HEK293 (cell line): ENCODE results near the gene KDM5A.
A peak's percentile ranks its signal among the peaks of the same experiment; 100 is the strongest.

Source experiments
- BCL11B ChIP-seq: fragments of 450-650 bp; formaldehyde crosslinking; IDR thresholded peaks from 2 replicates; pipeline ENCODE4 v1.5.1; 2016; ENCODE audit warnings: low read depth, missing biosample characterization, missing genetic modification characterization
- GLIS1 ChIP-seq: fragments of 450-650 bp; formaldehyde crosslinking; IDR thresholded peaks from 2 replicates; pipeline ENCODE4 v1.5.1; 2016; ENCODE audit warnings: missing biosample characterization, missing genetic modification characterization
- KLF16 ChIP-seq: fragments of 450-650 bp; formaldehyde crosslinking; IDR thresholded peaks from 2 replicates; pipeline ENCODE4 v1.5.1; 2017; ENCODE audit warnings: missing biosample characterization, missing genetic modification characterization
- KLF7 ChIP-seq: fragments of 450-650 bp; formaldehyde crosslinking; IDR thresholded peaks from 2 replicates; pipeline ENCODE4 v1.5.1; 2016; ENCODE audit warnings: missing biosample characterization, missing genetic modification characterization, borderline replicate concordance
- SALL2 ChIP-seq: fragments of 450-650 bp; formaldehyde crosslinking; IDR thresholded peaks from 2 replicates; pipeline ENCODE4 v1.5.0; 2017; ENCODE audit warnings: missing biosample characterization, mild to moderate bottlenecking, missing genetic modification characterization, borderline replicate concordance
- SETDB1 ChIP-seq: IDR thresholded peaks from one replicate; pipeline ENCODE4 v1.6.1; 2017; ENCODE audit warnings: mild to moderate bottlenecking, low read length, moderate library complexity, mixed read lengths; ENCODE audit not compliant: insufficient read length
- SP2 ChIP-seq: fragments of 450-650 bp; formaldehyde crosslinking; IDR thresholded peaks from 2 replicates; pipeline ENCODE4 v1.5.1; 2016; ENCODE audit warnings: missing biosample characterization, missing genetic modification characterization
- SP7 ChIP-seq: fragments of 450-650 bp; formaldehyde crosslinking; IDR thresholded peaks from 2 replicates; pipeline ENCODE4 v1.5.1; 2016; ENCODE audit warnings: missing biosample characterization, missing genetic modification characterization
- ZBTB20 ChIP-seq: fragments of 450-650 bp; formaldehyde crosslinking; IDR thresholded peaks from 2 replicates; pipeline ENCODE4 v1.5.1; 2016; ENCODE audit warnings: missing biosample characterization, missing genetic modification characterization
- ZFHX2 ChIP-seq: fragments of 450-650 bp; formaldehyde crosslinking; conservative IDR thresholded peaks from 2 replicates; pipeline ENCODE4 v1.5.1; 2016; ENCODE audit warnings: missing biosample characterization, missing genetic modification characterization
- ZFP69B ChIP-seq: fragments of 450-650 bp; formaldehyde crosslinking; IDR thresholded peaks from 2 replicates; pipeline ENCODE4 v1.5.1; 2016; ENCODE audit warnings: missing biosample characterization, missing genetic modification characterization
- ZNF10 ChIP-seq: fragments of 450-650 bp; formaldehyde crosslinking; IDR thresholded peaks from 2 replicates; pipeline ENCODE4 v1.5.1; 2017; ENCODE audit warnings: missing biosample characterization, missing genetic modification characterization
- ZNF140 ChIP-seq: fragments of 450-650 bp; formaldehyde crosslinking; IDR thresholded peaks from 2 replicates; pipeline ENCODE4 v1.5.1; 2016; ENCODE audit warnings: missing biosample characterization, missing genetic modification characterization
- ZNF155 ChIP-seq: fragments of 450-650 bp; formaldehyde crosslinking; IDR thresholded peaks from 2 replicates; pipeline ENCODE4 v1.5.1; 2016; ENCODE audit warnings: missing biosample characterization, missing genetic modification characterization
- ZNF175 ChIP-seq: fragments of 450-650 bp; formaldehyde crosslinking; IDR thresholded peaks from 2 replicates; pipeline ENCODE4 v1.5.1; 2016; ENCODE audit warnings: missing biosample characterization, missing genetic modification characterization
- ZNF2 ChIP-seq: fragments of 450-650 bp; formaldehyde crosslinking; IDR thresholded peaks from 2 replicates; pipeline ENCODE4 v1.5.1; 2016; ENCODE audit warnings: missing biosample characterization, missing genetic modification characterization
- ZNF202 ChIP-seq: fragments of 450-650 bp; formaldehyde crosslinking; IDR thresholded peaks from 2 replicates; pipeline ENCODE4 v1.5.1; 2016; ENCODE audit warnings: missing biosample characterization, missing genetic modification characterization, borderline replicate concordance
- ZNF239 ChIP-seq: fragments of 450-650 bp; formaldehyde crosslinking; IDR thresholded peaks from 2 replicates; pipeline ENCODE4 v1.5.1; 2016; ENCODE audit warnings: missing biosample characterization, missing genetic modification characterization
- ZNF266 ChIP-seq: fragments of 450-650 bp; formaldehyde crosslinking; IDR thresholded peaks from 2 replicates; pipeline ENCODE4 v1.5.1; 2016; ENCODE audit warnings: missing biosample characterization, missing genetic modification characterization, low read depth
- ZNF398 ChIP-seq: fragments of 450-650 bp; formaldehyde crosslinking; IDR thresholded peaks from 2 replicates; pipeline ENCODE4 v1.5.1; 2017; ENCODE audit warnings: missing biosample characterization, missing genetic modification characterization
- ZNF426 ChIP-seq: fragments of 450-650 bp; formaldehyde crosslinking; IDR thresholded peaks from 2 replicates; pipeline ENCODE4 v1.5.1; 2017; ENCODE audit warnings: missing biosample characterization, missing genetic modification characterization, mild to moderate bottlenecking, inconsistent platforms, moderate library complexity
- ZNF48 ChIP-seq: fragments of 450-650 bp; formaldehyde crosslinking; IDR thresholded peaks from 2 replicates; pipeline ENCODE4 v1.5.1; 2016; ENCODE audit warnings: missing biosample characterization, missing genetic modification characterization
- ZNF510 ChIP-seq: fragments of 450-650 bp; formaldehyde crosslinking; IDR thresholded peaks from 2 replicates; pipeline ENCODE4 v1.5.1; 2018; ENCODE audit warnings: mild to moderate bottlenecking, missing genetic modification characterization, missing biosample characterization; ENCODE audit not compliant: insufficient replicate concordance
- ZNF548 ChIP-seq: fragments of 450-650 bp; formaldehyde crosslinking; IDR thresholded peaks from 2 replicates; pipeline ENCODE4 v1.5.1; 2016; ENCODE audit warnings: missing biosample characterization, missing genetic modification characterization
- ZNF549 ChIP-seq: fragments of 450-650 bp; IDR thresholded peaks from 2 replicates; pipeline ENCODE4 v1.5.1; 2018; ENCODE audit warnings: missing biosample characterization, missing genetic modification characterization, mild to moderate bottlenecking, inconsistent platforms, moderate library complexity
- ZNF585B ChIP-seq: fragments of 450-650 bp; formaldehyde crosslinking; IDR thresholded peaks from 2 replicates; pipeline ENCODE4 v1.5.1; 2016; ENCODE audit warnings: missing biosample characterization, missing genetic modification characterization
- ZNF621 ChIP-seq: fragments of 450-650 bp; formaldehyde crosslinking; IDR thresholded peaks from 2 replicates; pipeline ENCODE4 v1.5.1; 2017; ENCODE audit warnings: missing biosample characterization, missing genetic modification characterization
- ZNF624 ChIP-seq: fragments of 450-650 bp; formaldehyde crosslinking; IDR thresholded peaks from 2 replicates; pipeline ENCODE4 v1.5.1; 2017; ENCODE audit warnings: missing biosample characterization, missing genetic modification characterization
- TF ChIP-seq, protein P1 (sequence below): fragments of 450-650 bp; formaldehyde crosslinking; IDR thresholded peaks from 2 replicates; pipeline ENCODE4 v1.5.1; 2016; ENCODE audit warnings: missing biosample characterization, missing genetic modification characterization
- TF ChIP-seq, protein P2 (sequence below): fragments of 450-650 bp; IDR thresholded peaks from 2 replicates; pipeline ENCODE4 v1.5.1; 2018; ENCODE audit warnings: missing biosample characterization, mild to moderate bottlenecking, missing genetic modification characterization
- TF ChIP-seq, protein P3 (sequence below): fragments of 450-650 bp; formaldehyde crosslinking; IDR thresholded peaks from 2 replicates; pipeline ENCODE4 v1.5.1; 2016; ENCODE audit warnings: missing biosample characterization, missing genetic modification characterization
- TF ChIP-seq, protein P4 (sequence below): fragments of 450-650 bp; formaldehyde crosslinking; IDR thresholded peaks from 2 replicates; pipeline ENCODE4 v1.5.1; 2016; ENCODE audit warnings: missing biosample characterization, missing genetic modification characterization

KDM5A gene

DNA sequence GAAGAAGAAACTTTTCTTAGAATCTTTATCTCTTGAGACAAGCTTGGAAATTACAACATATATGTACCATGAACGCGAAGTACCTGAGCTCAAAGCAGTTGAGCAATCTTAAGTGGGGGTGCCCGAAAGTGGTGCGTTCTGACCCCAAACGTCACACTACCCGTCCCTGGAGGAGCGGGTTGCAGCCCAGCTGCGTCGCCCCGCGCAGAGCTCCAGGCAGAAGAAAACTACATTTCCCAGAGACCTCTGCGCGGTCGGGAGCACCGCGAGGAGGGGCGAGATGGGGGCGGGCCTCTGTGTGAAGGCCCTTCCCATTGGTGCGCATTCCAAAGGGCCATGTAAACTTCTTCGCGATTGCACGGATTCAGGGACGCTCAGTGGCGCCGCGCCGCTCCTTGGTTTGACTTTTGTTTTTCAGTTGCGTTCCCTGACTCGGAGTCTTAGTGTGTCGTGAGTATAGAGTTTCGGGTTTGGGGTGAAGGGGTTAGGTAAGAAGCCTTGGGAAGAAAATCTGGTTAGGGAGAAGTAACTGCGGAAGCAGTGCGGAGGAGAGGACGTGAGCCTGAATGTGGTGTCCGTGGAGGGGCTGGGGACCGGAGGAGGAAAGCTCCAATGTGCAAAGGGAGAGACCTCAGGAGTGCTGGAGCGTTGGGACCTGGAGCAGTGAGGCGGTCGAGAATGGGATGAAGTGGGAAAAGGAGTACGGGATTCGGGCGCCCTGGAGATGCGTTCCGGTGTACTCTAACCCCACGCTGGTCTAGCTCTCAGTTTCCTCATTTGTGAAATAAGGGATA is 12.3 kb upstream of the KDM5A start, which contains the start of gene CCDC77 (continued):
- TF ChIP-seq SETDB1 = no peak
- TF ChIP-seq ZNF621 (tag by site-specific recombination) = no peak
- TF ChIP-seq ZNF175 = no peak
- peak; percentile 10; the same call in 1 of the 2 replicates for TF ChIP-seq GLIS1 (tag by site-specific recombination)
- TF ChIP-seq ZNF239 (tag by site-specific recombination) = no peak
- TF ChIP-seq, protein P1, sequence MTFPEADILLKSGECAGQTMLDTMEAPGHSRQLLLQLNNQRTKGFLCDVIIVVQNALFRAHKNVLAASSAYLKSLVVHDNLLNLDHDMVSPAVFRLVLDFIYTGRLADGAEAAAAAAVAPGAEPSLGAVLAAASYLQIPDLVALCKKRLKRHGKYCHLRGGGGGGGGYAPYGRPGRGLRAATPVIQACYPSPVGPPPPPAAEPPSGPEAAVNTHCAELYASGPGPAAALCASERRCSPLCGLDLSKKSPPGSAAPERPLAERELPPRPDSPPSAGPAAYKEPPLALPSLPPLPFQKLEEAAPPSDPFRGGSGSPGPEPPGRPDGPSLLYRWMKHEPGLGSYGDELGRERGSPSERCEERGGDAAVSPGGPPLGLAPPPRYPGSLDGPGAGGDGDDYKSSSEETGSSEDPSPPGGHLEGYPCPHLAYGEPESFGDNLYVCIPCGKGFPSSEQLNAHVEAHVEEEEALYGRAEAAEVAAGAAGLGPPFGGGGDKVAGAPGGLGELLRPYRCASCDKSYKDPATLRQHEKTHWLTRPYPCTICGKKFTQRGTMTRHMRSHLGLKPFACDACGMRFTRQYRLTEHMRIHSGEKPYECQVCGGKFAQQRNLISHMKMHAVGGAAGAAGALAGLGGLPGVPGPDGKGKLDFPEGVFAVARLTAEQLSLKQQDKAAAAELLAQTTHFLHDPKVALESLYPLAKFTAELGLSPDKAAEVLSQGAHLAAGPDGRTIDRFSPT (tag by site-specific recombination) = no peak
- TF ChIP-seq ZNF426 (tag by site-specific recombination) = no peak
- TF ChIP-seq, protein P2, sequence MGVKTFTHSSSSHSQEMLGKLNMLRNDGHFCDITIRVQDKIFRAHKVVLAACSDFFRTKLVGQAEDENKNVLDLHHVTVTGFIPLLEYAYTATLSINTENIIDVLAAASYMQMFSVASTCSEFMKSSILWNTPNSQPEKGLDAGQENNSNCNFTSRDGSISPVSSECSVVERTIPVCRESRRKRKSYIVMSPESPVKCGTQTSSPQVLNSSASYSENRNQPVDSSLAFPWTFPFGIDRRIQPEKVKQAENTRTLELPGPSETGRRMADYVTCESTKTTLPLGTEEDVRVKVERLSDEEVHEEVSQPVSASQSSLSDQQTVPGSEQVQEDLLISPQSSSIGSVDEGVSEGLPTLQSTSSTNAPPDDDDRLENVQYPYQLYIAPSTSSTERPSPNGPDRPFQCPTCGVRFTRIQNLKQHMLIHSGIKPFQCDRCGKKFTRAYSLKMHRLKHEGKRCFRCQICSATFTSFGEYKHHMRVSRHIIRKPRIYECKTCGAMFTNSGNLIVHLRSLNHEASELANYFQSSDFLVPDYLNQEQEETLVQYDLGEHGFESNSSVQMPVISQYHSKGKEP = no peak
- no peak for TF ChIP-seq SALL2
- TF ChIP-seq, protein P3, sequence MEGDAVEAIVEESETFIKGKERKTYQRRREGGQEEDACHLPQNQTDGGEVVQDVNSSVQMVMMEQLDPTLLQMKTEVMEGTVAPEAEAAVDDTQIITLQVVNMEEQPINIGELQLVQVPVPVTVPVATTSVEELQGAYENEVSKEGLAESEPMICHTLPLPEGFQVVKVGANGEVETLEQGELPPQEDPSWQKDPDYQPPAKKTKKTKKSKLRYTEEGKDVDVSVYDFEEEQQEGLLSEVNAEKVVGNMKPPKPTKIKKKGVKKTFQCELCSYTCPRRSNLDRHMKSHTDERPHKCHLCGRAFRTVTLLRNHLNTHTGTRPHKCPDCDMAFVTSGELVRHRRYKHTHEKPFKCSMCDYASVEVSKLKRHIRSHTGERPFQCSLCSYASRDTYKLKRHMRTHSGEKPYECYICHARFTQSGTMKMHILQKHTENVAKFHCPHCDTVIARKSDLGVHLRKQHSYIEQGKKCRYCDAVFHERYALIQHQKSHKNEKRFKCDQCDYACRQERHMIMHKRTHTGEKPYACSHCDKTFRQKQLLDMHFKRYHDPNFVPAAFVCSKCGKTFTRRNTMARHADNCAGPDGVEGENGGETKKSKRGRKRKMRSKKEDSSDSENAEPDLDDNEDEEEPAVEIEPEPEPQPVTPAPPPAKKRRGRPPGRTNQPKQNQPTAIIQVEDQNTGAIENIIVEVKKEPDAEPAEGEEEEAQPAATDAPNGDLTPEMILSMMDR = peak; percentile 89
- 0 out of 2 replicates have a peak, but pooled peaks have one; percentile 14 for TF ChIP-seq KLF7 (tag by site-specific recombination)
- no peak for TF ChIP-seq ZNF549
- TF ChIP-seq ZNF48 (tag by site-specific recombination) = no peak
- peak; percentile 90; the same call in 1 of the 2 replicates for TF ChIP-seq ZNF2 (tag by site-specific recombination)
- TF ChIP-seq, protein P4, sequence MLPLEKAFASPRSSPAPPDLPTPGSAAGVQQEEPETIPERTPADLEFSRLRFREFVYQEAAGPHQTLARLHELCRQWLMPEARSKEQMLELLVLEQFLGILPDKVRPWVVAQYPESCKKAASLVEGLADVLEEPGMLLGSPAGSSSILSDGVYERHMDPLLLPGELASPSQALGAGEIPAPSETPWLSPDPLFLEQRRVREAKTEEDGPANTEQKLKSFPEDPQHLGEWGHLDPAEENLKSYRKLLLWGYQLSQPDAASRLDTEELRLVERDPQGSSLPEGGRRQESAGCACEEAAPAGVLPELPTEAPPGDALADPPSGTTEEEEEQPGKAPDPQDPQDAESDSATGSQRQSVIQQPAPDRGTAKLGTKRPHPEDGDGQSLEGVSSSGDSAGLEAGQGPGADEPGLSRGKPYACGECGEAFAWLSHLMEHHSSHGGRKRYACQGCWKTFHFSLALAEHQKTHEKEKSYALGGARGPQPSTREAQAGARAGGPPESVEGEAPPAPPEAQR (tag by site-specific recombination) = no peak
- peak; percentile 94 for TF ChIP-seq SP2
- TF ChIP-seq SP7 = peak; percentile 82
- no peak for TF ChIP-seq ZNF266
- no peak for TF ChIP-seq ZNF398
- no peak for TF ChIP-seq ZNF140 (tag by site-specific recombination)
- TF ChIP-seq ZFHX2 = no peak
- peak; percentile 77 for TF ChIP-seq ZBTB20 (tag by site-specific recombination)
- 0 out of 2 replicates have a peak, but pooled peaks have one; percentile 60 for TF ChIP-seq ZNF624 (tag by site-specific recombination)
- TF ChIP-seq ZNF155 (tag by site-specific recombination) = no peak
- no peak for TF ChIP-seq ZNF202 (tag by site-specific recombination)
- TF ChIP-seq ZNF585B (tag by site-specific recombination) = no peak
- TF ChIP-seq BCL11B (tag by site-specific recombination) = no peak
- TF ChIP-seq ZNF510 (tag by site-specific recombination) = no peak
- TF ChIP-seq ZNF10 (tag by site-specific recombination) = no peak; the same call in 1 of the 2 replicates
- 0 out of 2 replicates have a peak, but pooled peaks have one; percentile 45 for TF ChIP-seq ZFP69B (tag by site-specific recombination)
- TF ChIP-seq ZNF548 = no peak
- no peak for TF ChIP-seq KLF16 (tag by site-specific recombination)
